ENCODE results near the gene AGPAT3. TPM values are rescaled to one million over a fixed set of nuclear protein-coding genes. Genes with fewer than 3 reads are reported as not detected.

Gene AGPAT3
- total RNA-seq, 1 donor from 2014 or later: 39.7 TPM

GRCh38 chr21:43993420-43993934, 128.5 kb downstream of the AGPAT3 start:
- no peak for DNase-seq (ENCODE audit: low read depth in 2 of 2)

GRCh38 chr21:43994085-43994484, 129.1 kb downstream of the AGPAT3 start:
- no peak for DNase-seq (ENCODE audit: low read depth in 2 of 2)

GRCh38 chr21:43994646-43995045, 129.6 kb downstream of the AGPAT3 start:
- DNase-seq (ENCODE audit: low read depth in 2 of 2): no peak

GRCh38 chr21:43995521-43996105, 130.6 kb downstream of the AGPAT3 start:
- no peak for DNase-seq (ENCODE audit: low read depth in 2 of 2)

- DNase-seq (ENCODE audit: low read depth in 2 of 2): no peak
Observed at GRCh38 chr21:43997766-43998742, 133.0 kb downstream of the AGPAT3 start.

GRCh38 chr21:44000360-44000759, 135.3 kb downstream of the AGPAT3 start:
- DNase-seq (ENCODE audit: low read depth in 2 of 2): no peak

- DNase-seq (ENCODE audit: low read depth in 2 of 2): no peak
Observed at GRCh38 chr21:44002511-44002910, 137.5 kb downstream of the AGPAT3 start.

- DNase-seq (ENCODE audit: low read depth in 2 of 2): no peak
Observed at GRCh38 chr21:44003307-44003966, 138.4 kb downstream of the AGPAT3 start.

- no peak for DNase-seq (ENCODE audit: low read depth in 2 of 2)
Observed at GRCh38 chr21:44005071-44005470, 140.0 kb downstream of the AGPAT3 start.

- DNase-seq (ENCODE audit: low read depth in 2 of 2): no peak
Observed at GRCh38 chr21:44005593-44005992, 140.6 kb downstream of the AGPAT3 start.

- DNase-seq (ENCODE audit: low read depth in 2 of 2): peak; percentile 40 to 84
Observed at GRCh38 chr21:44006017-44006619, 141.1 kb downstream of the AGPAT3 start.

GRCh38 chr21:44006656-44007055, 141.6 kb downstream of the AGPAT3 start:
- DNase-seq (ENCODE audit: low read depth in 2 of 2): no peak

- DNase-seq (ENCODE audit: low read depth in 2 of 2): no peak
Observed at GRCh38 chr21:44010429-44010828, 145.4 kb downstream of the AGPAT3 start.

GRCh38 chr21:44011123-44011522, 146.1 kb downstream of the AGPAT3 start:
- DNase-seq (ENCODE audit: low read depth in 2 of 2): no peak

- peak; percentile 74 to 83 for DNase-seq (ENCODE audit: low read depth in 2 of 2)
Observed at GRCh38 chr21:44011579-44012473, 146.8 kb downstream of the AGPAT3 start, which contains the start of gene TRAPPC10. TRAPPC10 (plus strand) TSS chr21:44012309; CDS start chr21:44012494, 185 bp downstream.

- peak; percentile 45 to 60 for DNase-seq (ENCODE audit: low read depth in 2 of 2)
Observed at GRCh38 chr21:44012474-44013379, 147.7 kb downstream of the AGPAT3 start.

- DNase-seq (ENCODE audit: low read depth in 2 of 2): peak; percentile 45 to 62
Observed at GRCh38 chr21:44013380-44014088, 148.5 kb downstream of the AGPAT3 start.

GRCh38 chr21:44017601-44018000, 152.6 kb downstream of the AGPAT3 start:
- no peak for DNase-seq (ENCODE audit: low read depth in 2 of 2)

- DNase-seq (ENCODE audit: low read depth in 2 of 2): no peak
Observed at GRCh38 chr21:44018127-44018526, 153.1 kb downstream of the AGPAT3 start.
